Measurements from ENCODE around the gene CFC1B.
"Not testable (repeated sequence)": the region's sequence is repeated elsewhere in the genome, so short reads cannot be mapped to it uniquely, and the experiment has no call there.

CFC1B gene

GRCh38 chr2:130520992-130521391 lies at the start of gene CFC1B:
Gene CFC1B (plus strand): TSS chr2:130521222. CDS start chr2:130521485, 263 bp downstream.
- not testable (repeated sequence) for DNase-seq

- DNase-seq: not testable (repeated sequence)
These were observed 29.9 kb upstream of the CFC1B start for GRCh38 chr2:130491073-130491472.

DNA sequence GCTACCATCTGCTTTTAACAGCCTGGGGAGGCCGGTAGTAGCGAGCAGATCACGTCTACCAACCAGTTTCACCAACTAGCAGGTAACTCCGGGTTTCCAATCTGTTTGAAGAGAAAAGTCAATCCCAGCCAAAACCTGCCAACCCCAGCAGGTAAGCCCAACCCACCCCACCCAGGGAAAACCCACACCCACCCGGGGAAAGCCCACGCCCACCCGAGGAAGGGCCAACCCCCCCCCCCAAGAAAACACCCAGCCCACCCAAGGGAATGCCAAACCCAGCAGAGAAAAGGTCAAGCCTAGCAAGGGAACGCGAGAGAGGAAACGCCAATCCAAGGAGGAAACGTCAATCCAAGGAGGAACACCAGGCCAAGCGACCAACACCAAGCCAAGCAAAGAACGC lies 11.8 kb upstream of the CFC1B start, which contains the start of gene POTEI:
POTEI (minus strand) TSS at position 101 of the 400 bp plus-strand sequence; CDS start at position 8, 93 bp downstream.
- DNase-seq: not testable (repeated sequence)

- DNase-seq: not testable (repeated sequence)
These were observed 9.9 kb upstream of the CFC1B start for GRCh38 chr2:130510807-130511746.

- not testable (repeated sequence) for DNase-seq
These were observed 9.1 kb upstream of the CFC1B start for GRCh38 chr2:130511747-130512451.

GRCh38 chr2:130518516-130519106 lies 2.4 kb upstream of the CFC1B start:
- DNase-seq: not testable (repeated sequence)

DNA sequence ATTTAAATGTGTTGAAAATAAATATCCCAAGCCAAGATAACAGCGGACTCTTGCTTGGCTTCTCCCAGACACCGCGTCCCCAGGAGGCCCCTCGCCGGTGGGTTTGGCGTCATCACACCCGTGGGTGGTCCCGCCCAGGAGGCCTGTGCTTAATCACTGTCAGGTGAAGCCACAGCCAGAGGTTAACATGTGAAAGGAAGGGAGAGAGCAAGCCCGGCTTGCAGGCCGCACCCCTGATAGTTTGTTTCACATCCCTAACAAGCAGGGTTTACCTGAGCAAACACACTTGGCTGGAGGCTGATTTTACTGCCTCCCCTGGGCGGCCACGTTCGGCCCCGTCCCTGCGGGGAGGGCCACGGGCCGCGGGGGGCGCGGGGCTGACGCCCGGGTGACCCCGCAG lies 1.4 kb downstream of the CFC1B start:
- not testable (repeated sequence) for DNase-seq

GRCh38 chr2:130527365-130527967 lies 6.4 kb downstream of the CFC1B start:
- DNase-seq: not testable (repeated sequence)

DNA sequence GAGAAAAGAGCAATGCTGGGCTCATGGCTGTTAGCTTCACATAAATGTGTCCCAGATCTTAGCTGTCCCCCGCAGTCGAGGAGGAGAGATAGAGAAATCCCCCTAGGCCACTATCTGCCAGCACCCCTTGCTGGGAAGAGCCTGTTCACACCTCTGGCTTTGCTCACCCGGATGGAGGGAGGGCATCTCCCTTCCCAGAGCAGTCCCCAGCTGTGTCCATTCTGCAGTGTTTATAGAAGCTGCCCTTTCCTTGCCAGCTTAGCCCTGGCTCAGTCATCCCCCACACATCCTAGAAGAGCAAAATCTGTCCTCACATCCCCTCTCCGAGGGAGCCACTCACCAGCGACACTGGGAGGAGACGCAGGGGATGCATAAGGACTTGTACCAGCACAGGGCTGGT lies 8.5 kb downstream of the CFC1B start:
- DNase-seq: not testable (repeated sequence)

DNA sequence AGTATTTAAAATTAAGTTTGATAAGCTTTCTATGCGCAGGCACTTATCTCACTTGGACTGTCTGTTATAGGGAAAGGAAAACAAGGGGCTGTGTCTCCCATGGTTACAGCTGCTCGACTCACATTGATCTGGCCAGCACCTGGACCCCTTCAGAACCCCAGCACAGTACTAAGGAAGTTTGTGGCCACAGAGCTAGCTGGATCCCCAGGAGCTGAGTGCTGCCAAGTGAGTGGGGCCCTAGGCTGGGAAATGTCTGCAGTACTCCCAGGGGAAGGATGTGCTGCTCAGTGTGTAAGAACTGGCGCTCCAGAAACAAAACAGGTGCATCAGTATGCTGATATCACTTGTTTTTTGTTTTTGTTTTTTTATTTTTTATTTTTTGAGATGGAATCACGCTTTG lies 9.2 kb downstream of the CFC1B start:
- DNase-seq: not testable (repeated sequence)

GRCh38 chr2:130531225-130531624 lies 10.2 kb downstream of the CFC1B start:
- DNase-seq: not testable (repeated sequence)

DNA sequence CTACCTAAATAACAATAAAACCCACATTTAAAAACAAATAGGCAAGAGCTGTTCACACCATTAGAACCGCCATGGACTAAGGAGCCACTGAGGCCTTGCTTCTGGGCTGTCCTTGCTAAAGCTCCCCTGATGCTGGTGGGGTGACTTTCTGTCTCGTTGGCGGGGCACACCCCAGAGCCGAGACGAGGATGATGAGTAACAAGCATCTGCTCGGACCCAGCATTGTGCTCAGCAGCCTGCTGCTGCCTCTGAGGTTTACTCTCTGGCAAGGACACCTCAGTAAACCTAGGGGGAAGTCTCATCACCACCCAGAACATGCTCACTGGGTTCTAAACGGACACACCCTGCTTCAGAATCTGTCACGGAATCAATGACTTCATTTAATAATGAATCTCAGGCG lies 10.7 kb downstream of the CFC1B start:
- DNase-seq: not testable (repeated sequence)

DNA sequence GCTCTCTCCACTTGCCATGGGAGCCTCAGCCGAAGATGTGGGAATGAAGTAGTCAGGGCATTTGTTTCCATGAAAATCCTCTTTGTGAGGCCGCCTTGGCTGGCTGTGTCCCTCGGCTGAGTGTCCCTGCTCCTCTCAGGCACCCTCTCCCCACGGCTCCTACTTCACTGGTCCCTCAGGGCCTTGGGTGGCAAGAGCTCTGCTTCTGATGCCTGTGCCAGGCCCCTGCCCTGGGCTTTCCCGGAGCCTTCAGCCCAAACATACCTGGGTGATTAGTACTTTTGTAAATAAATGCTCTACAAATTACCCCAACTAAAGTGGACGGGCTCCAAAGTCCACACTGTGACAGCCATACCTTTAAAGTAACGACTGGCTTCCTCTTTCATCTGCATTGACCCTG lies 15.6 kb downstream of the CFC1B start:
- not testable (repeated sequence) for DNase-seq

DNA sequence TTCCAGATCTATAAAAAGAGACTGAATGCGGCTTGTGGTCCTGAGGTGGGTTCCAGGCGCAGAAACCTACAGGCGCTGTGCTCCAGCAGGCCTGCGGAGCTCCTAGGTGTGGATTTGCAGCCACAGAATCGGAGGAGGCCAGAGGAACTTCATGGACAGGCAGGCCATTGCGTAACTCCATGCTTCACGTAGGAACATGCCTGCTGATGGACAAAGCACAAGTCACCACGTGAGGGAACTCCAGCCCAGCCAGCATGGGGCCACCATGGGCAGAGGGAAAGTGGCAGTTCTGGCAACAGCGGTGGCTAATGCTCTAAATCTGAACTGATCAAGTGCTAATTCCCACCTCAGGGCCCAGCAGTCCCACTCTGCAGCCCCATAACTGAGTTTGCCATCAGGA lies 17.2 kb downstream of the CFC1B start:
- DNase-seq: not testable (repeated sequence)

DNA sequence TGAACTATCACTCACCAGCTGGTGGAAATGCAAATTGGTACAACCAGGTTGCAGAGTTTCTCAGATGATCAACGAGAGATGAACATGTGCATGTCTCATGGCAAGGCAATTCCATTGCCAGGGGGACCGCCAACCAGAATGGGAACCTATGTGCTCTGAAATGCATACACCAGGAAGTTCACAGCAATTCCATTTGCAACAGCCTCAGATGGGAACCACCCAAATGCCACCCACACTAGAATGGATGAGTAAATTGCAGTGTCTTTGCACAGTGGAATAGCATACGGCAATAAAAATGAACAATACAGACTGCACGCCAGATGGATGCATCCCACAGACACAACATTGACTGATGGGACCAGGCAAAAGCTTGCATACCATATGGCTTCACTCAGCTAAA lies 21.8 kb downstream of the CFC1B start:
- not testable (repeated sequence) for DNase-seq

DNA sequence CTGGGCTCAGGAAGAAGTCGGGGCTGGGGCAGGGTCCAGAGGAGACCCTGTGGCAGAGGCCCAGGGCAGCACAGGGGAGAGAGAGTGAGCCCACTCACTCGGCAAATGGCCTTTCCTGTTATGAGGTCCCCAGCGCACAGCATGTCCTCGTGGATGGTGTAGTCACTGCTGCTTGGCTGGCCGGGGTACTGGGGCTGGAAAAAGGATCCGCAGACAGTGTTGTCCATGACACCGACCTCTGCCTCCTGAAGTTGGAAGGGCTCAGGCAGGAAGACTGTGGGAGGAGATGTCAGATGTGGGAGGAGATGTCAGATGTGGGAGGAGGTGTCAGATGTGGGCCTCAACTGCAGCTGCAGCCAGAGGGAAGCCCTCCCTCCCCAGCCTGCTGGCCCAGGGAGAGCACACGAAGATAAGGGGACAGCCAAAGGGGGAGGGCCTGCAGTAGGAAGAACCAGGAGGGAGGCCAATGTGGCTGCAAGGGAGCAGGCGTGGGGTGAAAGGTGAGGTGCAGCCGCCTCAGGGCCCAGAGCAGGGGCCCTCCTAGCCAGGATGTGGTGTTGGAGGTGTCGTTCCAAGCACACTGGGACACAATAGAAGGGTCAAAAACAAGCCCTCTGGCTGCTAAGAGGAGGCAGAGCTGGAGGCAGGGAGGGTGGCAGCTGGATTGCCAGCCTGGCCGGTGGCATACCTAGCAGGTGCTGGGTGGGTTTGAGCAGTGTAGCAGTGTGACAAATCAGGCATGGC lies 22.9 kb downstream of the CFC1B start:
- DNase-seq: not testable (repeated sequence)

- DNase-seq: not testable (repeated sequence)
These were observed 24.0 kb downstream of the CFC1B start for GRCh38 chr2:130544978-130545377.

- not testable (repeated sequence) for DNase-seq
These were observed 27.4 kb downstream of the CFC1B start for GRCh38 chr2:130548418-130548817.

- not testable (repeated sequence) for DNase-seq
These were observed 28.5 kb downstream of the CFC1B start for GRCh38 chr2:130549475-130549874.

- DNase-seq: not testable (repeated sequence)
These were observed 33.2 kb downstream of the CFC1B start for GRCh38 chr2:130554178-130554577.

DNA sequence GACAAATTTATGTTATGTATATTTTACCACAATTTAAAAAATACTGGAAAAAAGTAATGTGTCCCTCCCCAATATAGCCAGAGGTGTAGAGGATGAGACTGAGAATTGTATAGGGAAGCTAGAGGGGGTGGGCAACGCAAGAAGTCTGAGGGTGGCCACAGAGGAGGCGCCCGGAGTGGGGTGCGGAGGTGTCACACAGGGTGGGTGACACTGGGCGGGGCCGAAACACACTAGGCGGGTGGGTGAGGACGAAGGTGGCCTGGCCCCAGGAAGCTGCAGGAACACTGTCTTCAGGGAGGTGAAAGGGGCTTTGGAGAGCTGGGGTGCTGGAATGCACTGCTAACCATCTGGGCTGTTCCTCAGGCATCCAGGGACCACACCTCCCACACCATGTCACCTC lies 35.4 kb downstream of the CFC1B start:
- DNase-seq: not testable (repeated sequence)

- DNase-seq: not testable (repeated sequence)
These were observed 45.1 kb downstream of the CFC1B start for GRCh38 chr2:130566165-130566564.
